ENCODE measurements around the gene LSR. TPM values are rescaled to one million over a fixed set of nuclear protein-coding genes. Genes with fewer than 3 reads are reported as not detected.

The LSR gene
- total RNA-seq, 1 experiment from 2014 or later = 211 TPM

DNA sequence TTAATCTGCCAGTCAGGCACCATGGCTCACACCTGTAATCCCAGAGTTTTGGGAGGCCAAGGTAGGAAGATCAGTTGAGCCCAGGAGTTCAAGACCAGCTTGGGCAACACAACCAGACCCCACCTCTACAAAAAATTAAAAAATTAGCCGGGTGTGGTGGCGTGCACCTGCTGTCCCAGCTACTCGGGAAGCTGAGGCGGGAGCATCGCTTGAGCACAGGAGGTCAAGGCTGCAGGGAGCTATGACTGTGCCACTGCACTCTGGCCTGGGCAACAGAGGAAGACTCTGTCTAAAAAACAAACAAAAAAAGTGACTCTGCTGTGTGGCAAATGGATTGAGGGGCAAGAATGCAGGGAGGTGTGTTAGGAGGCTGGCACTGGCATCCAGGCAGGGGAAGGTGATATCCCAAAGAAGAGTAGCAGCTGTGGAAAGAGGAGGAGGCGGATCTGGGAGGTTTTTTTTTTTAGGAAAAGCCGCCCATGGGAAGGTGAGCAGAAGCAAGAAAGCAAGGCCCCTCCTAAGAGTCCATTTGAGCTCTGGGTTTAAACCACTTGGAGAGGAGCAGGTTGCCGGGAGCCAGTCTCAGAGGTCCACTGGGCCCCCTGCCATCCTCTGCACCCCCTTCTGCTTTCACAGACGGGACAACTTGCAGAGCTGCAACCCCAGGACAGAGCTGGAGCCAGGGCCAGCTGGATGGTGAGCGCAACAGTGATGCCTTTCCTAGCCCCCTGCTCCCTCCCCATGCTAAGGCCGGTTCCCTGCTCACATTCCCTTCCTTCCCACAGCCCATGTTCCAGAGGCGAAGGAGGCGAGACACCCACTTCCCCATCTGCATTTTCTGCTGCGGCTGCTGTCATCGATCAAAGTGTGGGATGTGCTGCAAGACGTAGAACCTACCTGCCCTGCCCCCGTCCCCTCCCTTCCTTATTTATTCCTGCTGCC is 35.6 kb downstream of the LSR start:
- no peak overlapping the region for H3K27ac ChIP-seq (ENCODE audit: low read depth, low read length)
- BruUV-seq (replicated peaks) = no TSS peak
- no peak overlapping the region for H3K4me3 ChIP-seq (replicated peaks in 1 of 2; ENCODE audit: low read depth in 1 of 2, low read length in 2 of 2)
- H3K36me3 ChIP-seq (ENCODE audit: control insufficient read depth in 1 of 2, insufficient read depth in 2 of 2, low read length in 2 of 2) = no peaks in the 10 kb centered on the region
- ATAC-seq (no peak), DNase-seq (ENCODE audit: low read depth, low spot score) (no peak)
- ChIA-PET CTCF (no interaction called here), RAD21 (ENCODE audit: low non-redundant PET in 1 of 2, low total read pairs in 2 of 2, uncharacterized antibody in 2 of 2, unreplicated experiment in 2 of 2) (no interaction called here), POLR2A (no interaction called here)
- H3K4me2 ChIP-seq (ENCODE audit: low read length) = no peak overlapping the region
- H2AFZ ChIP-seq (ENCODE audit: low read depth, low read length, poor library complexity, severe bottlenecking) = no peak overlapping the region
- intact Hi-C loops (cut with micrococcal nuclease) = no loop called here
- H3K4me1 ChIP-seq (ENCODE audit: control insufficient read depth in 1 of 2, insufficient read depth in 2 of 2, low read length in 2 of 2) = peaks cover 0 to 6% of the 10 kb centered on the region in 2 experiments; a peak in 1 of 4 replicates
- TF ChIP-seq EGR1 (IDR thresholded peaks at IDR 0.05; ENCODE audit: low read depth) = no peak
- TF ChIP-seq, protein P1, sequence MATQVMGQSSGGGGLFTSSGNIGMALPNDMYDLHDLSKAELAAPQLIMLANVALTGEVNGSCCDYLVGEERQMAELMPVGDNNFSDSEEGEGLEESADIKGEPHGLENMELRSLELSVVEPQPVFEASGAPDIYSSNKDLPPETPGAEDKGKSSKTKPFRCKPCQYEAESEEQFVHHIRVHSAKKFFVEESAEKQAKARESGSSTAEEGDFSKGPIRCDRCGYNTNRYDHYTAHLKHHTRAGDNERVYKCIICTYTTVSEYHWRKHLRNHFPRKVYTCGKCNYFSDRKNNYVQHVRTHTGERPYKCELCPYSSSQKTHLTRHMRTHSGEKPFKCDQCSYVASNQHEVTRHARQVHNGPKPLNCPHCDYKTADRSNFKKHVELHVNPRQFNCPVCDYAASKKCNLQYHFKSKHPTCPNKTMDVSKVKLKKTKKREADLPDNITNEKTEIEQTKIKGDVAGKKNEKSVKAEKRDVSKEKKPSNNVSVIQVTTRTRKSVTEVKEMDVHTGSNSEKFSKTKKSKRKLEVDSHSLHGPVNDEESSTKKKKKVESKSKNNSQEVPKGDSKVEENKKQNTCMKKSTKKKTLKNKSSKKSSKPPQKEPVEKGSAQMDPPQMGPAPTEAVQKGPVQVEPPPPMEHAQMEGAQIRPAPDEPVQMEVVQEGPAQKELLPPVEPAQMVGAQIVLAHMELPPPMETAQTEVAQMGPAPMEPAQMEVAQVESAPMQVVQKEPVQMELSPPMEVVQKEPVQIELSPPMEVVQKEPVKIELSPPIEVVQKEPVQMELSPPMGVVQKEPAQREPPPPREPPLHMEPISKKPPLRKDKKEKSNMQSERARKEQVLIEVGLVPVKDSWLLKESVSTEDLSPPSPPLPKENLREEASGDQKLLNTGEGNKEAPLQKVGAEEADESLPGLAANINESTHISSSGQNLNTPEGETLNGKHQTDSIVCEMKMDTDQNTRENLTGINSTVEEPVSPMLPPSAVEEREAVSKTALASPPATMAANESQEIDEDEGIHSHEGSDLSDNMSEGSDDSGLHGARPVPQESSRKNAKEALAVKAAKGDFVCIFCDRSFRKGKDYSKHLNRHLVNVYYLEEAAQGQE (IDR thresholded peaks at IDR 0.05; ENCODE audit: low read depth) = no peak
- no peak for TF ChIP-seq SP1 (IDR thresholded peaks at IDR 0.05; ENCODE audit: low read depth)
- TF ChIP-seq, protein P2, sequence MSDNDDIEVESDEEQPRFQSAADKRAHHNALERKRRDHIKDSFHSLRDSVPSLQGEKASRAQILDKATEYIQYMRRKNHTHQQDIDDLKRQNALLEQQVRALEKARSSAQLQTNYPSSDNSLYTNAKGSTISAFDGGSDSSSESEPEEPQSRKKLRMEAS (IDR thresholded peaks at IDR 0.05) = no peak
- no peak for TF ChIP-seq YY1 (IDR thresholded peaks at IDR 0.05; ENCODE audit: extremely low read depth, insufficient replicate concordance, low read depth, low read length)
- no peak for TF ChIP-seq EZH2phosphoT487 (IDR thresholded peaks at IDR 0.05; ENCODE audit: borderline replicate concordance)
- H3K9ac ChIP-seq (ENCODE audit: low read length) = no peak overlapping the region
- H3K9me2 ChIP-seq (ENCODE audit: insufficient read depth) = no peaks in the 10 kb centered on the region
- H3K9me3 ChIP-seq (ENCODE audit: control insufficient read depth in 1 of 2, insufficient read depth in 1 of 2, low read depth in 1 of 2, low read length in 2 of 2) = no peaks in the 10 kb centered on the region
- H4K20me1 ChIP-seq (ENCODE audit: insufficient read depth) = no peaks in the 10 kb centered on the region
- H3K79me2 ChIP-seq (ENCODE audit: insufficient read depth, low read length) = no peaks in the 10 kb centered on the region
- no peaks in the 10 kb centered on the region for H3K27me3 ChIP-seq (ENCODE audit: insufficient read depth, low read length)
